Neural progenitor cell (in vitro differentiated cells): ENCODE measurements around the gene ACTRT2. TPM values are rescaled to one million over a fixed set of nuclear protein-coding genes. Genes with fewer than 3 reads are reported as not detected.

Experiments
- DNase-seq: peaks from one replicate; pipeline ENCODE4 v3.0.0-alpha.2; 2016; ENCODE audit warnings: low spot score
- H2AFZ ChIP-seq: fragments of 200-600 bp; sonication (generic); replicated peaks from 2 replicates; pipeline ENCODE4 v1.6.1; 2016; ENCODE audit warnings: antibody characterized with exemption
- H3F3A ChIP-seq: fragments of 200-600 bp; sonication (generic); 2 replicates; pipeline ENCODE4 v1.6.1; 2016; ENCODE audit warnings: antibody characterized with exemption, low read depth
- H3K27ac ChIP-seq: fragments of 200-600 bp; sonication (generic); 2 replicates; pipeline ENCODE4 v1.5.1; 2016; ENCODE audit warnings: mild to moderate bottlenecking
- H3K27me3 ChIP-seq: fragments of 200-600 bp; sonication (generic); 2 replicates; pipeline ENCODE4 v1.6.1; 2016; ENCODE audit warnings: mild to moderate bottlenecking, moderate library complexity
- H3K36me3 ChIP-seq: fragments of 200-600 bp; sonication (generic); 2 replicates; pipeline ENCODE4 v1.5.1; 2016
- H3K4me1 ChIP-seq: fragments of 200-600 bp; sonication (generic); 2 replicates; pipeline ENCODE4 v1.6.1; 2016; ENCODE audit warnings: mixed run types
- H3K4me2 ChIP-seq: fragments of 200-600 bp; sonication (generic); 2 replicates; pipeline ENCODE4 v1.6.1; 2016
- H3K4me3 ChIP-seq: fragments of 200-600 bp; sonication (generic); 2 replicates; pipeline ENCODE4 v1.5.1; 2016
- H3K79me2 ChIP-seq: fragments of 200-600 bp; sonication (generic); 2 replicates; pipeline ENCODE4 v1.6.1; 2016; ENCODE audit warnings: low read depth
- H3K9ac ChIP-seq: fragments of 200-600 bp; sonication (generic); 2 replicates; pipeline ENCODE4 v1.6.1; 2016
- H3K9me3 ChIP-seq: fragments of 200-600 bp; sonication (generic); 2 replicates; pipeline ENCODE4 v1.5.1; 2016; ENCODE audit warnings: low read depth
- H4K20me1 ChIP-seq: fragments of 200-600 bp; sonication (generic); 2 replicates; pipeline ENCODE4 v1.6.1; 2016; ENCODE audit warnings: low read depth
- H3K27ac Mint-ChIP-seq: 3 replicates; pipeline ENCODE4 v1.8.0; 2021; ENCODE audit warnings: mixed read lengths
- H3K27me3 Mint-ChIP-seq: 2 replicates; pipeline ENCODE4 v1.8.0; 2022; ENCODE audit warnings: low read depth, mild to moderate bottlenecking, inconsistent platforms, moderate library complexity, mixed read lengths; ENCODE audit not compliant: insufficient read depth
- H3K36me3 Mint-ChIP-seq: 3 replicates; pipeline ENCODE4 v1.8.0; 2021; ENCODE audit warnings: mixed read lengths
- H3K4me1 Mint-ChIP-seq: 3 replicates; pipeline ENCODE4 v1.8.0; 2021; ENCODE audit warnings: mixed read lengths
- H3K4me3 Mint-ChIP-seq: 3 replicates; pipeline ENCODE4 v1.8.0; 2021; ENCODE audit warnings: mild to moderate bottlenecking, moderate library complexity, mixed read lengths
- H3K9me3 Mint-ChIP-seq: 3 replicates; pipeline ENCODE4 v1.8.0; 2020; ENCODE audit warnings: mixed read lengths
- EZH2 ChIP-seq: fragments of 200-600 bp; sonication (generic); IDR thresholded peaks from 2 replicates; pipeline ENCODE4 v1.6.1; 2017; ENCODE audit warnings: antibody characterized with exemption, mild to moderate bottlenecking, moderate library complexity
- EZH2phosphoT487 ChIP-seq: fragments of 200-600 bp; sonication (generic); IDR thresholded peaks from 2 replicates; pipeline ENCODE4 v1.6.1; 2017; ENCODE audit warnings: antibody characterized with exemption
- total RNA-seq: library from RNA; depleted of rRNA; stranded (reverse); fragments of >200 nt; gene quantifications from 2 replicates; pipeline ENCODE4 v1.2.3, GENCODE V29; 2015; ENCODE audit warnings: low replicate concordance
- TF ChIP-seq, protein P1 (sequence below): fragments of 200-600 bp; sonication (generic); IDR thresholded peaks from 2 replicates; pipeline ENCODE4 v1.5.1; 2017; ENCODE audit warnings: antibody characterized with exemption, mild to moderate bottlenecking

ACTRT2 gene
- total RNA-seq, 1 donor from 2014 or later = not detected

DNA sequence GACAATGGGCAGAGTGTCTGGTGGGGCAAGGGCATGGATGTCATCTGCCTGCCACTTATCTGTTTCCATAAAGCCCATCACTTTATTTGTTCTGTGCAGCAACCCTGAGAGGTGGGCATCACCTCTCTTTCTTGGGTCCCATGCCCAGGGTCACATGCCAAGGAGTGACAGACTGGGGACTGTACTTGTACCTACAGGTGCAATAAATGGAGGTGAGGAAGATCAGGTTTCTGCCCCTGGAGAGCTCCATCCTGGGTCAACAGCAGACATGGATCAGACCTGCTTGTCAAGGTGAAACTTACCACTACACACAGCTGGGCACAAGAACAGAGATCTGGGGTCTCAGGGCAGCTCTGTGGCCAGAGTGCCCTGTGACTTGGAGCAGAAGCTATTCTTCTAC, 29.3 kb downstream of the ACTRT2 start:
- Histone ChIP-seq H3K4me2 (no peak overlapping the region), H3K9ac (no peak overlapping the region), H2AFZ (no peak overlapping the region), H3K4me1 (no peaks in the 10 kb centered on the region), H3K9me3 (peaks cover 4% of the 10 kb centered on the region), H3K27me3 (peaks cover 20% of the 10 kb centered on the region), H4K20me1 (no peaks in the 10 kb centered on the region), H3K27ac (no peak overlapping the region), H3F3A (no peaks in the 10 kb centered on the region), H3K4me3 (no peak overlapping the region), H3K79me2 (no peaks in the 10 kb centered on the region), H3K36me3 (no peaks in the 10 kb centered on the region)
- Mint-ChIP-seq H3K27ac (no peak overlapping the region), H3K4me3 (no peak overlapping the region), H3K4me1 (no peaks in the 10 kb centered on the region), H3K27me3 (peaks cover 16% of the 10 kb centered on the region), H3K9me3 (peaks cover 13% of the 10 kb centered on the region), H3K36me3 (no peaks in the 10 kb centered on the region)
- no peak for DNase-seq
- TF ChIP-seq EZH2 (no peak), EZH2phosphoT487 (no peak)
- TF ChIP-seq, protein P1, sequence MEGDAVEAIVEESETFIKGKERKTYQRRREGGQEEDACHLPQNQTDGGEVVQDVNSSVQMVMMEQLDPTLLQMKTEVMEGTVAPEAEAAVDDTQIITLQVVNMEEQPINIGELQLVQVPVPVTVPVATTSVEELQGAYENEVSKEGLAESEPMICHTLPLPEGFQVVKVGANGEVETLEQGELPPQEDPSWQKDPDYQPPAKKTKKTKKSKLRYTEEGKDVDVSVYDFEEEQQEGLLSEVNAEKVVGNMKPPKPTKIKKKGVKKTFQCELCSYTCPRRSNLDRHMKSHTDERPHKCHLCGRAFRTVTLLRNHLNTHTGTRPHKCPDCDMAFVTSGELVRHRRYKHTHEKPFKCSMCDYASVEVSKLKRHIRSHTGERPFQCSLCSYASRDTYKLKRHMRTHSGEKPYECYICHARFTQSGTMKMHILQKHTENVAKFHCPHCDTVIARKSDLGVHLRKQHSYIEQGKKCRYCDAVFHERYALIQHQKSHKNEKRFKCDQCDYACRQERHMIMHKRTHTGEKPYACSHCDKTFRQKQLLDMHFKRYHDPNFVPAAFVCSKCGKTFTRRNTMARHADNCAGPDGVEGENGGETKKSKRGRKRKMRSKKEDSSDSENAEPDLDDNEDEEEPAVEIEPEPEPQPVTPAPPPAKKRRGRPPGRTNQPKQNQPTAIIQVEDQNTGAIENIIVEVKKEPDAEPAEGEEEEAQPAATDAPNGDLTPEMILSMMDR = no peak

DNA sequence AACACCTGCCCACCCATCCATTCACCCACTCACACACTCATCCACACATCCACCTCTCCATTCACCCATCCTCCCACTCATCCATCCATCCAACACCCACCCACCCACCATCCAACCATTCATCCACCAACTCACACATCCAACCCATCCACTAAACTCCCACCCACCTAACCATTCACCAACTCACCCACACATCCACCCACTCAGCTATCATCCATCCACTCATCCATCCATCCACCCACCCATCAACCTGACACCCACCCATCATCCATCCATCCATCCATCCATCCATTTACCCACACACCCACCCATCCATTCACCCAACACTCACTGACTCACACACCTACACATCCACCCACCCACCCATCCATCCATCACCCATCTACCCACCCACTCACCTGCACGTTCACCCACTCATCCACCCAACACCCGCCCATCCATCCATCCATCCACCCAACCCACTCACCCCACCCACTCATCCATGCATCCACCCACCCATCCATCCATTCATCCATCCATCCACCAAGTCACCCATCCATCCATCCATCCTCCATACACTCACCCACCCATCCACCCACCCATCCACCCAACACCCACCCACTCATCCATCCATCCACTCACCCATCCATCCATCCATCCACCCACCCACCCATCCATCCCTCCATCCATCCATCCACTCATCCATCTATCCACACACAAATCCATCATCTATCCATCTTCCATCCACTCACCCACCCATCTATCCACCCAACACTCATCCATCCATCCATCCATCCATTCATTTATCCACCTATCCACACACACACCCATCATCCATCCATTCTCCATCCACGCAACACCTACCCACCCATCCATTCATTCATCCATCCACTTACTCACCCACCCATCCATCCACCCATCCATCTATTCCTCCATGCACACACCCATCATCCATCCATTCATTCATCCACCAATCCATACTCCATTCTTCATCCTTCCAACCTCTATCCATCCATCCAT, 30.3 kb downstream of the ACTRT2 start:
- H2AFZ ChIP-seq = no peak overlapping the region
- TF ChIP-seq EZH2 (no peak), EZH2phosphoT487 (no peak)
- TF ChIP-seq, protein P1 = no peak
- no peaks in the 10 kb centered on the region for H3K79me2 ChIP-seq
- peaks cover 4% of the 10 kb centered on the region for H3K9me3 ChIP-seq
- DNase-seq = no peak
- no peaks in the 10 kb centered on the region for H3K4me1 ChIP-seq
- no peak overlapping the region for H3K27ac ChIP-seq
- H3K4me3 Mint-ChIP-seq = no peak overlapping the region
- H3K27me3 Mint-ChIP-seq = peaks cover 19% of the 10 kb centered on the region
- no peaks in the 10 kb centered on the region for H3F3A ChIP-seq
- no peak overlapping the region for H3K4me3 ChIP-seq
- no peaks in the 10 kb centered on the region for H4K20me1 ChIP-seq
- H3K27ac Mint-ChIP-seq = no peak overlapping the region
- no peaks in the 10 kb centered on the region for H3K36me3 Mint-ChIP-seq
- no peaks in the 10 kb centered on the region for H3K4me1 Mint-ChIP-seq
- H3K27me3 ChIP-seq = peaks cover 28% of the 10 kb centered on the region
- H3K36me3 ChIP-seq = no peaks in the 10 kb centered on the region
- H3K4me2 ChIP-seq = no peak overlapping the region
- peaks cover 13% of the 10 kb centered on the region for H3K9me3 Mint-ChIP-seq
- no peak overlapping the region for H3K9ac ChIP-seq

DNA sequence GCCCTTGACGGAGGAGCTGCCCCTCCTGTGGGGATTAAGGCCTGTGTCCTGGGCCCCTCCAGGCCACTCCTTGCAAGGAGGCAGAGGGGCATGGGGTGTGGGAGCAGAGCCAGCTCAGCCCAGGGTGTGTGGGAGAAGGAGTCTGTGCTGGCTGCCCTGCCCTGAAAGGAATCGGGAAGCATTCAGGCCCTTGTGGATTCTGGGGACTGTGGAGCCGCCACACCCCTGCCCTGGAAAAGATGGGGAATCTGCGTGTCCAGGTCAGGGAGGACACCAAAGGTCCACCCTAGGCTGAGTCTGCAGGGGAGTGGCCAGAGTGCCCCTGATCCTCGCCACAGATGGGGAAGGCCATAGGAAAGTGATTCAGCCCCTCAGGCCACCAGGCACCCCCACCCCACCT, 31.2 kb downstream of the ACTRT2 start:
- no peaks in the 10 kb centered on the region for H3K4me1 ChIP-seq
- H3K4me3 ChIP-seq = no peak overlapping the region
- H3K9me3 ChIP-seq = peaks cover 2% of the 10 kb centered on the region
- peaks cover 19% of the 10 kb centered on the region for H3K27me3 Mint-ChIP-seq
- no peak overlapping the region for H3K4me2 ChIP-seq
- no peak overlapping the region for H3K4me3 Mint-ChIP-seq
- H2AFZ ChIP-seq = no peak overlapping the region
- H3K27ac ChIP-seq = no peak overlapping the region
- H3F3A ChIP-seq = no peaks in the 10 kb centered on the region
- H3K27ac Mint-ChIP-seq = no peak overlapping the region
- peaks cover 13% of the 10 kb centered on the region for H3K9me3 Mint-ChIP-seq
- H3K9ac ChIP-seq = no peak overlapping the region
- H3K79me2 ChIP-seq = no peaks in the 10 kb centered on the region
- DNase-seq = no peak
- no peaks in the 10 kb centered on the region for H3K36me3 Mint-ChIP-seq
- H3K4me1 Mint-ChIP-seq = no peaks in the 10 kb centered on the region
- peaks cover 35% of the 10 kb centered on the region for H3K27me3 ChIP-seq
- TF ChIP-seq EZH2 (no peak), EZH2phosphoT487 (no peak)
- TF ChIP-seq, protein P1 = no peak
- H3K36me3 ChIP-seq = no peaks in the 10 kb centered on the region
- H4K20me1 ChIP-seq = no peaks in the 10 kb centered on the region
